Vagina (tissue), 2 donors: ENCODE measurements around the gene CAV3. TPM values are rescaled to one million over a fixed set of nuclear protein-coding genes. Genes with fewer than 3 reads are reported as not detected.

ENCODE experiments used
- DNase-seq, 2 donors: peaks; one replicate each; pipeline ENCODE4 v3.0.0-alpha.2; 2017; ENCODE audit errors: extremely low spot score in 2 of 2
- H3K27ac ChIP-seq: fragments of 200-600 bp; sonication (generic); one replicate; pipeline ENCODE4 v1.5.1; 2019
- H3K27me3 ChIP-seq: fragments of 200-600 bp; sonication (generic); one replicate; pipeline ENCODE4 v1.5.1; 2019
- H3K36me3 ChIP-seq, 2 donors: fragments of 200-600 bp; sonication (generic); one replicate each; pipeline ENCODE4 v1.5.1; 2017 to 2019
- H3K4me1 ChIP-seq: fragments of 200-600 bp; sonication (generic); one replicate; pipeline ENCODE4 v1.5.1; 2019
- H3K4me3 ChIP-seq, 2 donors: fragments of 200-600 bp; sonication (generic); 1 replicate in 1 of 2; 2 replicates in 1 of 2; pipeline ENCODE4 v1.5.1; 2016 to 2019
- H3K9me3 ChIP-seq: fragments of 200-600 bp; sonication (generic); one replicate; pipeline ENCODE4 v1.5.1; 2019
- POLR2A ChIP-seq, 2 donors: fragments of 450-650 bp; IDR thresholded peaks; one replicate each; pipeline ENCODE4 v1.6.1; 2017; ENCODE audit warnings: antibody characterized with exemption in 2 of 2, mild to moderate bottlenecking in 2 of 2, moderate library complexity in 2 of 2
- POLR2AphosphoS5 ChIP-seq, 2 donors: sonication (generic); formaldehyde crosslinking; IDR thresholded peaks; one replicate each; pipeline ENCODE4 v1.9.0; 2017; ENCODE audit warnings: antibody characterized with exemption in 2 of 2, mild to moderate bottlenecking in 2 of 2, low read depth in 1 of 2; ENCODE audit not compliant: insufficient read depth in 1 of 2
- intact Hi-C: fragments of 100-400 bp; cut with DNase I; formaldehyde crosslinking; loops from one replicate; pipeline ENCODE4 v1.15.1; 2023
- total RNA-seq: library from RNA; depleted of rRNA; stranded (reverse); fragments of >200 nt; gene quantifications from one replicate; pipeline ENCODE4 v1.2.3, GENCODE V29; 2016
- TF ChIP-seq, protein P1 (sequence below), 3 experiments: fragments of 450-650 bp in 2 of 3; fragments of 200-600 bp in 1 of 3; sonication (generic) in 1 of 3; IDR thresholded peaks; one replicate each; pipeline ENCODE4 v1.5.1; 2017 to 2019; ENCODE audit warnings: antibody characterized with exemption in 3 of 3, mild to moderate bottlenecking in 2 of 3, moderate library complexity in 2 of 3

CAV3 gene
- total RNA-seq, 1 donor from 2014 or later = not detected

GRCh38 chr3:8741581-8742261 lies 8.1 kb downstream of the CAV3 start:
- peak overlapping the region in 1 of 2 donors; percentile 3 for H3K4me3 ChIP-seq
- H3K36me3 ChIP-seq = no peaks in the 10 kb centered on the region
- no peak overlapping the region for H3K27ac ChIP-seq
- intact Hi-C loops = no loop called here
- no peaks in the 10 kb centered on the region for H3K27me3 ChIP-seq
- peaks cover 9% of the 10 kb centered on the region for H3K4me1 ChIP-seq
- TF ChIP-seq POLR2AphosphoS5 (IDR thresholded peaks at IDR 0.05; ENCODE audit: insufficient read depth in 1 of 2, low read depth in 1 of 2) (no peak), POLR2A (IDR thresholded peaks at IDR 0.05) (no peak)
- TF ChIP-seq, protein P1, sequence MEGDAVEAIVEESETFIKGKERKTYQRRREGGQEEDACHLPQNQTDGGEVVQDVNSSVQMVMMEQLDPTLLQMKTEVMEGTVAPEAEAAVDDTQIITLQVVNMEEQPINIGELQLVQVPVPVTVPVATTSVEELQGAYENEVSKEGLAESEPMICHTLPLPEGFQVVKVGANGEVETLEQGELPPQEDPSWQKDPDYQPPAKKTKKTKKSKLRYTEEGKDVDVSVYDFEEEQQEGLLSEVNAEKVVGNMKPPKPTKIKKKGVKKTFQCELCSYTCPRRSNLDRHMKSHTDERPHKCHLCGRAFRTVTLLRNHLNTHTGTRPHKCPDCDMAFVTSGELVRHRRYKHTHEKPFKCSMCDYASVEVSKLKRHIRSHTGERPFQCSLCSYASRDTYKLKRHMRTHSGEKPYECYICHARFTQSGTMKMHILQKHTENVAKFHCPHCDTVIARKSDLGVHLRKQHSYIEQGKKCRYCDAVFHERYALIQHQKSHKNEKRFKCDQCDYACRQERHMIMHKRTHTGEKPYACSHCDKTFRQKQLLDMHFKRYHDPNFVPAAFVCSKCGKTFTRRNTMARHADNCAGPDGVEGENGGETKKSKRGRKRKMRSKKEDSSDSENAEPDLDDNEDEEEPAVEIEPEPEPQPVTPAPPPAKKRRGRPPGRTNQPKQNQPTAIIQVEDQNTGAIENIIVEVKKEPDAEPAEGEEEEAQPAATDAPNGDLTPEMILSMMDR (IDR thresholded peaks at IDR 0.05) = no peak
- no peak for DNase-seq
- H3K9me3 ChIP-seq = no peaks in the 10 kb centered on the region

DNA sequence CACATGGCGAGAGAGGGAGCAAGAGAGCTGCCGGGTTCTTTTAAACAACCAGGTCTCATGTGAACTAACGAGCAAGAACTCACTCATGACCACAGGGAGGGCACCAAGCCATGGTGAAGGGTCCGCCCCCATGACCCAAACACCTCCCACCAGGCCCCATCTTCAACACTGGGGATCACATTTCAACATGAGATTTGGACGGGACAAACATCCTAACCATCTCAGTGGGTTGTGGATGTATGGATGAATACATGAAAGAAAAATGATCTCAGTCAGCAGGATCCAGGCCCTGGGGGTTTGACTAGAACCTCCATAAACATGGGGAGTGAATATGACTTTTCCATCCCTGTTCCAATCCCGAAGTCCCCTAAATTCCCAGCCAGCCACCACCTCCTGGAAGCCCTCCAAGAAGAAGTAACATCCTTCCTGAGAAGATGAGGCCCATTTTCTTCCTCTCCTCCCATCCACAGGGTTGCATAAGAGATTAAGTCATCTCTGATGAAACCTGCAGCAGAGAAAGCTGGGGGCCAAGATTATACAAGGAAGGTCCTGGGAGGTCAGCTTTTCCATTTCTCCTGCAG lies 9.5 kb downstream of the CAV3 start:
- no peak for DNase-seq
- Histone ChIP-seq H3K9me3 (no peaks in the 10 kb centered on the region), H3K27me3 (no peaks in the 10 kb centered on the region), H3K36me3 (no peaks in the 10 kb centered on the region), H3K4me1 (peaks cover 9% of the 10 kb centered on the region), H3K4me3 (no peak overlapping the region), H3K27ac (no peak overlapping the region)
- TF ChIP-seq POLR2AphosphoS5 (IDR thresholded peaks at IDR 0.05; ENCODE audit: insufficient read depth in 1 of 2, low read depth in 1 of 2) (no peak), POLR2A (IDR thresholded peaks at IDR 0.05) (no peak)
- TF ChIP-seq, protein P1 (IDR thresholded peaks at IDR 0.05) = no peak
- intact Hi-C loops = no loop called here

DNA sequence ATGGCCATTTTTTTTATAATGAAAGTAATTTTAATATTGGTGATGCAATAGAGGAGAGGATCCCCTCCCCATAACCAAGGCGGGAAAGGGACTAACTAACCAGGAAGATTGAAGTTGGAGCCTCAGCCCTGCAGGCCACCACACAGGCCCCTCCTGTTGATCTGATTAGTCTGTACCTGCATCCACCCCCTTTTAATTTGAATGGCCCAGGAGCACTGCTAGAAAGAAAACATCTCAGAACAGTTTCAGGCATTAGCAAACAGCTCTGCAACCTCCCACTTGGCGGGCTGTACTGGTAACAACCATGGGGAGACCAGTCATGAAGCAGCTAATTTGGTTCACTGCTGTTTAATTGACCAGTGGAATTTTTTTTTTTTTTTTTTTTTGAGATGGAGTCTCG lies 10.3 kb downstream of the CAV3 start:
- Histone ChIP-seq H3K9me3 (no peaks in the 10 kb centered on the region), H3K36me3 (no peaks in the 10 kb centered on the region), H3K4me3 (no peak overlapping the region), H3K27me3 (no peaks in the 10 kb centered on the region), H3K27ac (no peak overlapping the region), H3K4me1 (peaks cover 9% of the 10 kb centered on the region)
- intact Hi-C loops = no loop called here
- TF ChIP-seq POLR2AphosphoS5 (IDR thresholded peaks at IDR 0.05; ENCODE audit: insufficient read depth in 1 of 2, low read depth in 1 of 2) = no peak
- TF ChIP-seq, protein P1 (IDR thresholded peaks at IDR 0.05) = no peak
- TF ChIP-seq POLR2A (IDR thresholded peaks at IDR 0.05) = no peak
- DNase-seq = no peak

GRCh38 chr3:8745619-8746370 lies 12.2 kb downstream of the CAV3 start:
- intact Hi-C loops = no loop called here
- H3K36me3 ChIP-seq = no peaks in the 10 kb centered on the region
- no peak overlapping the region for H3K27ac ChIP-seq
- H3K4me1 ChIP-seq = peaks cover 9% of the 10 kb centered on the region
- no peaks in the 10 kb centered on the region for H3K27me3 ChIP-seq
- DNase-seq = no peak
- H3K9me3 ChIP-seq = no peaks in the 10 kb centered on the region
- TF ChIP-seq POLR2A (IDR thresholded peaks at IDR 0.05) = no peak
- no peak overlapping the region for H3K4me3 ChIP-seq

- no peak for DNase-seq
- no peak overlapping the region for H3K4me3 ChIP-seq
- intact Hi-C loops = no loop called here
- H3K9me3 ChIP-seq = no peaks in the 10 kb centered on the region
- peaks cover 2% of the 10 kb centered on the region for H3K4me1 ChIP-seq
- H3K27me3 ChIP-seq = no peaks in the 10 kb centered on the region
- no peak overlapping the region for H3K27ac ChIP-seq
- H3K36me3 ChIP-seq = no peaks in the 10 kb centered on the region
- TF ChIP-seq, protein P1 (IDR thresholded peaks at IDR 0.05) = no peak
- no peak for TF ChIP-seq POLR2AphosphoS5 (IDR thresholded peaks at IDR 0.05; ENCODE audit: insufficient read depth in 1 of 2, low read depth in 1 of 2)
- TF ChIP-seq POLR2A (IDR thresholded peaks at IDR 0.05) = no peak
Observed at GRCh38 chr3:8746780-8747345, 13.3 kb downstream of the CAV3 start.
